ENCODE data around the gene ZKSCAN4. TPM values are rescaled to one million over a fixed set of nuclear protein-coding genes. Genes with fewer than 3 reads are reported as not detected.

The ZKSCAN4 gene
- total RNA-seq, 4 donors from 2014 or later: 4.4 to 5.9 (median 5.2) TPM

DNA sequence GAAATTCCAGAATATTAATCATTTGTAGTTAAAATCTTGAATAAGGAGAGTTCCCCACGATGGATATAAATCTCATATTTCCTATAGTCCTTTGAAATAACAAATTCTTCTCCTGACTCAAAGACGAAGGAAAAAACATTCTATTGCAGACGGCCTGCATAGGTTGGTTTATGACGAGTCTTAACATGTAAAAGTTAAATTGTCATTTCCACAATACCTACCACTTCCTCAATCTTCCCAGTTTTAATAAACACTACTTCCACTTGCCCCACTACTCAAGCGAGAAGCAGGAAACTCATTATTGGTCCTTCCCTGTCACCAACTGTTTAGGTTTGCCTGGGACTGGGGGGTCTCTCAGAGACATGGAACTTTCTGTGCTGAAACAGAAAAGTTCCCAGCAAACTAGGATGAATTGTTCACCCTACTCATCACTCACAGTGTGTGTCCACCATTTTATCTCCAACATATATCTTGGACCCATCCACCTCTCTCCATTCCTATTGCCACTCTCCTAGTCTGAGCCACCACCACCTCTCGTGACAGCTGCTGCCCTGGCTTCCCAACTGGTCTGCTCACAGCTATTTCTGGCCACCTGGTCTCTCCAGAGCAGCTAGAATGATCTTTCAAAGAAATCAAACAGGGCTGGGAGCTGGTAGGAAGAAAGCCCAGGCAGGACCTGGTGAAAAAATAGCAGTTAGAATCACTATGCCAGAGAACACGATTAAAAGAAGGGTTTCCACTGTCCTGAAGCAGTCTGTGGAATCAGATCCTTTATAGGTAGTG lies 42.1 kb downstream of the ZKSCAN4 start:
- peaks cover 4 to 6% of the 10 kb centered on the region in 2 donors for H3K4me1 ChIP-seq
- DNase-seq: no peak
- TF ChIP-seq, protein P1, sequence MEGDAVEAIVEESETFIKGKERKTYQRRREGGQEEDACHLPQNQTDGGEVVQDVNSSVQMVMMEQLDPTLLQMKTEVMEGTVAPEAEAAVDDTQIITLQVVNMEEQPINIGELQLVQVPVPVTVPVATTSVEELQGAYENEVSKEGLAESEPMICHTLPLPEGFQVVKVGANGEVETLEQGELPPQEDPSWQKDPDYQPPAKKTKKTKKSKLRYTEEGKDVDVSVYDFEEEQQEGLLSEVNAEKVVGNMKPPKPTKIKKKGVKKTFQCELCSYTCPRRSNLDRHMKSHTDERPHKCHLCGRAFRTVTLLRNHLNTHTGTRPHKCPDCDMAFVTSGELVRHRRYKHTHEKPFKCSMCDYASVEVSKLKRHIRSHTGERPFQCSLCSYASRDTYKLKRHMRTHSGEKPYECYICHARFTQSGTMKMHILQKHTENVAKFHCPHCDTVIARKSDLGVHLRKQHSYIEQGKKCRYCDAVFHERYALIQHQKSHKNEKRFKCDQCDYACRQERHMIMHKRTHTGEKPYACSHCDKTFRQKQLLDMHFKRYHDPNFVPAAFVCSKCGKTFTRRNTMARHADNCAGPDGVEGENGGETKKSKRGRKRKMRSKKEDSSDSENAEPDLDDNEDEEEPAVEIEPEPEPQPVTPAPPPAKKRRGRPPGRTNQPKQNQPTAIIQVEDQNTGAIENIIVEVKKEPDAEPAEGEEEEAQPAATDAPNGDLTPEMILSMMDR (IDR thresholded peaks at IDR 0.05): no peak
- TF ChIP-seq POLR2A (IDR thresholded peaks at IDR 0.05): no peak
- H3K4me3 ChIP-seq (replicated peaks in 1 of 3): no peak overlapping the region
- H3K9me3 ChIP-seq: no peaks in the 10 kb centered on the region
- no peak overlapping the region for H3K27ac ChIP-seq
- 62 to 70% methylated on average over 7 of the region's 7 CpGs for WGBS, 2 donors
- H3K27me3 ChIP-seq: peaks cover 47% of the 10 kb centered on the region
- H3K36me3 ChIP-seq: no peaks in the 10 kb centered on the region
- intact Hi-C loops (cut with DNase I): loop anchor here (10.0 kb wide), 1 partner anchor 75 kb away; no protein-coding TSS in a partner anchor

DNA sequence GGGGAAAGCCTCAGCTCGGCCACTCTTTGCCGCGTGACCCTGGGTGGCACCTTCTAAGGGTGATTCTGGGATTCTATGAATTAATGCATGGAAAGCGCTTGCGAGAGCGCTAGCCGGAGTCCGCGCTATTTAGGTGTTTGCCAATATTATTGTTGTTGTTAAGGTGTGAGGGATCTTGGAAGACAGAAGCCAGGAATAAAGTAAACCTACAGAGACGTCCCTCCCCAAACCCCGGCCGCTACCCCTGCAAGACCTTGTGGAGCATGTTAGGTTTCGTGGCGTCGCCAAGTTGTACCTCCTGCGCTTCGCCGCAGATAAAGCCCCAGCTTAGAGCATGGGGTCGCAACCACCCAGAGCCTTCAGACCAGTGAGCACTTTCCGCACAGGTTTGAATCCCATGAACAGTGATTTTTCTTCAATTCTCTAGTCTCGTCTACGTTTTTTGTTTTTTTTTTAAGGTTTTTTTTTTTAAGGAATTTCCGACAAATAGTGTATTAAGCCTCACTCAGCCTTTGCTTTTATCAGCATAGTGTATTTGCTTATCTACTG lies 43.9 kb downstream of the ZKSCAN4 start:
- no peaks in the 10 kb centered on the region for H3K36me3 ChIP-seq
- WGBS, 2 donors: 7 to 8% methylated on average over 23 of the region's 23 CpGs
- H3K4me1 ChIP-seq: peaks cover 4 to 6% of the 10 kb centered on the region in 2 donors
- TF ChIP-seq, protein P1 (IDR thresholded peaks at IDR 0.05): no peak
- no peak for TF ChIP-seq POLR2A (IDR thresholded peaks at IDR 0.05)
- intact Hi-C loops (cut with DNase I): no loop called here
- DNase-seq: no peak
- peaks cover 47% of the 10 kb centered on the region for H3K27me3 ChIP-seq
- H3K9me3 ChIP-seq: no peaks in the 10 kb centered on the region
- no peak overlapping the region for H3K4me3 ChIP-seq (replicated peaks in 1 of 3)
- no peak overlapping the region for H3K27ac ChIP-seq

GRCh38 chr6:28207510-28208110 lies 44.5 kb downstream of the ZKSCAN4 start:
- H3K9me3 ChIP-seq: no peaks in the 10 kb centered on the region
- no peaks in the 10 kb centered on the region for H3K36me3 ChIP-seq
- H3K4me1 ChIP-seq: peaks cover 4 to 6% of the 10 kb centered on the region in 2 donors
- H3K27ac ChIP-seq: no peak overlapping the region
- no peak for TF ChIP-seq POLR2A (IDR thresholded peaks at IDR 0.05)
- TF ChIP-seq, protein P1 (IDR thresholded peaks at IDR 0.05): no peak
- 4 to 6% methylated on average over 27 to 35 of the region's 35 CpGs for WGBS, 2 donors
- DNase-seq: no peak
- peak overlapping the region in 1 of 3 donors; percentile 5 for H3K4me3 ChIP-seq (replicated peaks in 1 of 3)
- intact Hi-C loops (cut with DNase I): no loop called here
- peaks cover 41% of the 10 kb centered on the region for H3K27me3 ChIP-seq

DNA sequence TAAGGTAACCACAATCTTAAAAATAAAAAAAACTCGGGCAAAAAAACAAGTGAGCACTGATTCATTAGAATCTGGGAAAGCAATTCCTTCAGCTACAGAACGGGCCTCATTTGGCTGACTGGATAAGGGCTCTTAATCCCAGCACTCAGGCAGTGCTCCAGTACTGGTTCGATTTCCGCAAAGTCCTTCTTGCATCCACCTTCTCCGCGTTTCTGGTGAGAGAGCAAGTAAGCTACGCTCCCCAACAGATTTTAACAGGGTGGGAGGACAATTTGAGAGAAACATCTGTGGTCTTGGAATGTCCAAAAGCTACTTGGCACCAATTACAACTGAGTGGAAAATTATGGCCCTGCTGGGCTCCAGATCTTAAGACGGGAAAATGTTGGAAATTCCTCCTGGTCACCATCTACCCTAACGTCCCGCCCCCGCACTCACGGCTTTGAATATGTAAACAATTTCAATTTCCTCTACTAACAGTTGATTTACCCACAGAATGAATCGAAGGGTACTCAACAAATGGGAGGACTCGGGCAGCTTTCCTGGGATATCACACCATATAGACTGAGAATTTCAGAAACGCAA lies 45.0 kb downstream of the ZKSCAN4 start:
- Histone ChIP-seq H3K9me3 (no peaks in the 10 kb centered on the region), H3K27me3 (peaks cover 38% of the 10 kb centered on the region), H3K4me1 (peaks cover 4 to 6% of the 10 kb centered on the region in 2 donors), H3K27ac (no peak overlapping the region), H3K36me3 (no peaks in the 10 kb centered on the region), H3K4me3 (replicated peaks in 1 of 3) (no peak overlapping the region)
- TF ChIP-seq POLR2A (IDR thresholded peaks at IDR 0.05): no peak
- TF ChIP-seq, protein P1 (IDR thresholded peaks at IDR 0.05): no peak
- 8% methylated on average over 15 of the region's 15 CpGs for WGBS, 2 donors
- intact Hi-C loops (cut with DNase I): no loop called here
- DNase-seq: peak in 1 of 2 donors; percentile 27

All from thyroid gland (tissue), 4 donors.